Measurements from ENCODE around the gene DTX1.
A peak's percentile ranks its signal among the peaks of the same experiment; 100 is the strongest.

Gene DTX1

DNA sequence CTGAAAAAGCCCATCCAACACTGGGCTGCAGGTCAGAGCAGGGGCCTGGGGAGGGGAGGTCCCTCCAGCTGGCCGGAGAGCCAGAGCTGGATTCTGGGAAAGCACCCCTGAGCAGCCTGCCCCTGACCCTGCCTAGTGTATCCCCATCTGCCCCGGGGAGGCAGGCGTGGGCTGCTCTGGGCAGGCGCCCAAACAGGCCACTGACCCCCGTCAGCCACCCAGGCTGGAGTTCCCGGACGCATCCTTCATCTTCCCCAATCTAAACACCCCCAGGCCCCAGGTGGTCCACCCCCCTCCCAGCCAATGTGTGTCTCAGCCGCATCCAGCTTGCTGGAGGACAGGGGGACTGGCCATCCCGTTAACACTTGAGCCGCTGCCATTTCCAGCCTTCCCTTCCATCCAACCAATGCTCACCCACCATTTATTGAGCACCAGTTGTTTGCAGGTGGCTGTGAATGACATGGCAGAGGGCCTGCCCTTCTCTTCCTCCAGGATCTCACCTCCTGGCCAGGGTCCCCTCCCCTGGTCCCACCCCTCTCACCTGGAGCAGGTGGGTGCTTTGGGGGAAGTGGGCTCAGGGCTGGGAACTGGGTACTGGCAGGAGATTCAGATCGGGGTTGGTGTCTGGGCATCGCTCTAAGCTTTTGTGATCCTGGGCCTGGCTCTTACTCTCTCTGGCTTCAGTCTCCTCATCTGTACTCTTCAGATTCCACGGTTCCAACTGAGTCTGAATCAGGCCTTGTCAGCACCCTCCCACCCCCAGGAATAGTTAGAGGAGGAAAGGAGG is 743 bp upstream of the DTX1 start:
- DNase-seq: no peak

DNA sequence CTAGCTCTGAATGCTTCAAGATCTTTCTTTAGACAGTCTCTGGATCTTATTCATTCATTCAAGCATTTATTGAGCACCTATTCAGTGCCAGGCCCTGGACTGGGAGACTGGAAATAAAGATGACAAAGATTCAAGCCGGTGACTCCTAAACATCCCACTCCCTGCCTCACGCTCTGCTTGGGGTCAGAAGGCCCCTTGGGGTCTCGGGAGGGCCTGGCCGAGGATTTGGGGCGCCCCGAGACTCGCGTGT is 224 bp upstream of the DTX1 start:
- no peak for DNase-seq

DNA sequence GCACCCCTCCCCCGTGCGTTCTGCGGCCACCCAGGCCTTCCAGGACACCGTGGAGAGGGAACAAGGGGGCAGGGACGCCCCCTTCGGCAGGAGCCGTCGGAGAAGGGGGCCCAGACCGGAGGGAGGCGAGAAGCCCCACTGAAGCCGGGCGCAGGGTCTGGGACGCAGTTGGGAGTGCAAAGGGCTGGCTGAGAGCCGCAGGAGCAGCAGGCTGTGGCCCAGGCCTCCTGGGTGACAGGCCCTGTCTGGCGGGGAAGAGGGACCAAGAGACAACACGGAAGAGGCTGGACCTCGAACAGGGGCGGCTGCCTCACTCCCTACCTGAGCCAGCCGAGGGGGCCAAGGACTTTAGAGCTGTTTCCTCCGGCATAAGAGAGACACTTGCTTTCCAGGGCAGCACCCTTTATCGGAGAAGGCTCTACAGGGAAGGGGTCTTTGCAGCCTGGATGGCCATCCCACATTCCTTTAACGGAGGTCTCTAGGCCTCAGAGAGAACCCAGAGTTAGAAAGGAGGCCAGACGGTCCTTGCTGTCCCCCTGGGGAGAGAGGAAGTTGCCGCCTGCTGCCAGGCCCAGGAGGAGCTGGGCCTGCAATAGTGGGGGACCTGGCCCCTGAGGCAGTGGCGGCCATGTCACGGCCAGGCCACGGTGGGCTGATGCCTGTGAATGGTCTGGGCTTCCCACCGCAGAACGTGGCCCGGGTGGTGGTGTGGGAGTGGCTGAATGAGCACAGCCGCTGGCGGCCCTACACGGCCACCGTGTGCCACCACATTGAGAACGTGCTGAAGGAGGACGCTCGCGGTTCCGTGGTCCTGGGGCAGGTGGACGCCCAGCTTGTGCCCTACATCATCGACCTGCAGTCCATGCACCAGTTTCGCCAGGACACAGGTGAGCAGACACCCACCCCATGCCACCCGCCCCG is 1.3 kb downstream of the DTX1 start:
- no peak for DNase-seq

DNA sequence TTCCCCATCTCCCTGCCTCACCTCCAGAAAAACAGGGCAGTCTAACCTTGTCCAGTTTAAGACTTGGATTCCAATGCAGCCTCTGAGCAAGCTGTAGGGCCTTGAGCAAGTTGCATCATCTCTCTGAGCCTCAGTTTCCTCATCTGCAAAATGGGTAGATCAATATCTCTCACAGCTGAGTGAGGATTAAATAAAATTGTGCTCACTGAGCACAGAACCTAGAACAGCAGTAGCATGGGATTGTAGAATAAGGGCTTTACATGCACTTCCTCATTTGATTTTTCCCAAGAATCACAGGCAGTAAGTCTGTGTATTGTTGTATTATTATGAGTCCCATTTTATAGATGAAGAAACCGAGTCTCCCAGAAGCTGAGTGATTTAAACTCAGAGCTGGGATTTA is 2.0 kb downstream of the DTX1 start:
- no peak for DNase-seq

DNA sequence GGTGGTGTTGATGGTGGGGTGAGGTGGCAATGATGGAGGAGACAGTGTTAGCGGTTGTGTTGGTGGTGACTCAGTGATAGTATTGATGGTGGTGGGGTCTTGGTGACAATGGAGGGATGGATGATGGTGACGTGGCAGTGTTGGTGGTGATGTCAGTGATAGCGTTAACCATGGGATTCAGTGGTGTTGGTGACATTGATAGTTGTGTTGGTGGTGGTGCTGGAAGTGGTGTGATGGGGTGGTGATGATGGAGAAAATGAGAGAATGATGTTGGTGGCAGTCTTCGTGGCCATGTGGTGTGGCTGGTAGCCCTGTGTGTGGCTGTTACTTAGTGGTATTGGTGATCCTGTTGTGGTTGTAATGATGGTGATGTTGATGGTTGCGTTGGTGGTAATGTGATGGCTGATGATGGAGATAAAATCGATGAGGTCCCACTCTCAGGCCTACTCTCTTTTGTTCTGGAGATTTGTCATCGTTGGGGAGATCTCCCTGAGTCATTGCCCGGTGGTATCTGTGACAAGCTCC is 2.6 kb downstream of the DTX1 start:
- DNase-seq: no peak

DNA sequence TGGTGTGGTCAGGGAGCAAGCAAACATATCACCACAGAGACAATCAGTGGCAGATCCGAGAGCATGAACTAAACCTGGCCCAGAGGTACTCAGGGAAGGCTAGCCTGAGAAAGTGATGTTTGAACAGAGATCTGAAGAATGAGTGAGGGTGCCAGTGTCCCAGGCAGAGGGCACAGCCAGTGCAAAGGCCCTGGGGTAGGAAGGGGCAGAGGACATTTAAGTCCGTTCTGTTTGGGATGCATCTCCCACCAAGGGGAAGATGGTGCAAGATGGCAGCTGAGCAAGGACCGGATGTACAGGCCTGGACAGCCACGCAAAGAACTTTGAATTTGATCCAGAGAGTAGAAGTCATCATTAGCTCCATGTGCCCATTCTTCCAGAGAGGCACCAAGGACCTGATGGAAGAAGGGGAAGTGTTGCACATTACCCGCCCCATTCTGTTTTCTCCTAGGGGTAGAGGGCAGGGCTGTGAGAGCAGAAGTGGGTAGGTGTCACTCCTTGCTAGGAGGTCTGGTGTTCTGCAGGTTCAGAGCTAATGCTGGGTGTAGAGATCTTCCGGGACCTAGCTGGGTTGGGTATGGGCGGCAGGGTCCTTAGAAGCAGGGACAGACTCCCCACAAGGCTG is 3.9 kb downstream of the DTX1 start:
- no peak for DNase-seq

DNA sequence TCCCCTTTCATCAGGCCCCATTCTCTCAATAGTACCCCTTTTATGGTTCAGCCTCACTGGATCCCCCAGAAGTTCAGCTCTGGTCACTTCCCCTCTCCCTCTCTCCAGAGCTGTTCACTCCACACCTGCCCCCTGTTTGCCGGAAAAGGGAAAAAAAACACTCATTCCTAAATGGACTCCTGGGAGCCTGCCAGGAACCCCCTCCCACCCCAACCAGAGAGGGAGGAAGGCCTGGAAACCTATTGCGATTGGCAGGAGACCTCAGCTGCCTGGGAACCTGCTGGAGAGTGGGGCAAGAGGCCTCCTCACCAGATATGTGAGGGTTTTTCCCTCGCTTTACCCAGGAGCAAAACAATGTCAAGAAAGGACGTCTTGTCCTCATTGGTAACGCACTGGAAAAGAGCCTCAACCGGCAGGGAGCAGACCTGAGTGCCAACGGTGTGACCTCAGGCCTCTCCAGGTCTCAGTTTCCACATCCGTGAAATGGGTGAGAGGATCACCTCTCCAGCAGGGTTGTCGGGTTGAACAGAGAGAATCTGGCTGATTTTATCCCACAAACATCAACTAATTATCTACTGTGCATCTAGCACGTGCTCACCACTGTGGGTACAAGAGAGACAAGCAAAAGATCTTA is 4.6 kb downstream of the DTX1 start:
- no peak for DNase-seq

DNA sequence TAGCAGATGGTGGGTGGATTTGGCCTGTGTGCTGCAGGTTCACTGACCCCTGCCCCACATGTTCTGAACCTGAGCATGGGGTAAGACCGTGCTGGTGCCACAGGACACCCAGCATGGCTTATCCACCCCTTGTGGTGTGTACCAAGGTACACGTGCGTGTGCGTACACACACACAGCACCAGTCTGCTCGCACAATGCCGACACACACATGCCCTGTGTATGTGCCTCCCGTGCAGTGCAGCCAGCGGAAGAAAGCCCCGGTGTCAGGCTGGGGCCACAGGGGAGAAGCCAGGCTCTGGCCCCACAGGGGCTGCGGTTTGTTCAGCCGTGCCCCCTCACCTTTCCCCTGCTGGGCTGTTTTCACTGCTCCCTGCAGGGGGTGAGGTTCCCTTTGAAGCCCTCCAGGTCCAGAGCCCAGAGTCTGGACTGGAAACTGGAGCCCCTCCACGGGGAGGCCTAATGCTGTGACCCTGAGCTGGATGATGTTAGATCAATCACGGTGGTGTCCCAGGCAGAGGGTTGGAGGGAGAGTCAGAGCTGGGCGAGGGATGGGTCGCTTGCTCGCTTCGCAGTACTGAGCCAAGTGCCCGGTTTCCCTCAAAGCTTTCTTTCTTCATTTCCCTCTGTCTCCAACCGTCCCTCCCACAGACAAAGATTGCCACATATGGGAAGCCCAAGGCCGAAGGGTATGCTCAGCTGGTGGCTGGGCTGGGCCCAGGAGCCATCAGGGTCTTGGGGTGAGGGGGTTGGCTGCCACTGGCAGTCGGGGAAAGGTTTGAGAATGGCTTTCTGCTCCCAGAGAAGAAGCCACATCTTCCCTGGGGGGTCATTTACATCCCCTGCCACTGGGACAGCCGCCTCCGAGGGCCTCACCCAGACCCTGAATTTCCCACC is 6.2 kb downstream of the DTX1 start:
- no peak for DNase-seq

DNA sequence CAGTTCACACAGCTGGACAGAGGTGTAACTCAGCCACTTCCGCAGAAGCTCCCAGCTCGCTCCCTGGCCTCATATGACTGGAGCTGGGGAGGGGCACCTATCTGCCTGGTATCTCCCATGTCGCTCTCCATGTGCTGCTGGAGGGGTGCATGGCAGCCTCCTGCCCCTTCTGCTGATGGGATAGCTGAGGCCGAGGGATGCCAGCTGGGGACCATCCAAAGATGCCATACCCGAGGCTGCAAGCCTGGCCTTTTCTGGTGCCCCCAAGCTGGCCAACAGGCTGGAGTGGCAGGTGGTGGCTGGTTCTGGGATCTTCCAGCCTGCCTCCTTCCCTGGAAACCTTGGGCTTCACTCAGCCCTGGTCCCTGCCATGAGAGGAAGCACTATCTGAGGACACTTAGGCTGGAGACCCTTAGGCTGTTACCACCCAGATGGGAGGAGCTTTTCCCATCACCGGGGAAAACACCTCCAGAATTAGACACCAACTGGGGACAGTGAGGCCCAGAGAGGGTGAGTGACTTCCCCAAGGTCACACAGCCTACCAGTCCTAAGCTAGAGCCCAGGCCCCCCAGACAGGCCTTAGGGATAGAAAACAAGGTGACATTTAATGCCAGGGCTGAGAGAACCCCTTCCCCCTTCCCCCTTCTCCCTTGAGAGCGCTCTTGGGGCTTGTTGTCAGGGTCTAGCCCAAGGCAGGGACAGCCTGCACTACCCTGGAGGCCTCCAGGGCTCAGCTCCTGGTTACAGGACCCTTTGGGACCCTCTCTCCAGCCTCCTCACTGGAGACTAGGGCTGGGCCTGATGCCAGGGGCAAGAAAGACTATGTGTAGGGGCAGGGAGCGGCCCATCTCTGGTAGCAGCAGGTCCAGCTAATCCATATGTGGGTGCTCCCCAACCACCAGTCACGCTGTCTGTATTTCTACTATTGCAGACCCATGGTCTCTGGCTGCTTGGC is 7.1 kb downstream of the DTX1 start:
- no peak for DNase-seq

DNA sequence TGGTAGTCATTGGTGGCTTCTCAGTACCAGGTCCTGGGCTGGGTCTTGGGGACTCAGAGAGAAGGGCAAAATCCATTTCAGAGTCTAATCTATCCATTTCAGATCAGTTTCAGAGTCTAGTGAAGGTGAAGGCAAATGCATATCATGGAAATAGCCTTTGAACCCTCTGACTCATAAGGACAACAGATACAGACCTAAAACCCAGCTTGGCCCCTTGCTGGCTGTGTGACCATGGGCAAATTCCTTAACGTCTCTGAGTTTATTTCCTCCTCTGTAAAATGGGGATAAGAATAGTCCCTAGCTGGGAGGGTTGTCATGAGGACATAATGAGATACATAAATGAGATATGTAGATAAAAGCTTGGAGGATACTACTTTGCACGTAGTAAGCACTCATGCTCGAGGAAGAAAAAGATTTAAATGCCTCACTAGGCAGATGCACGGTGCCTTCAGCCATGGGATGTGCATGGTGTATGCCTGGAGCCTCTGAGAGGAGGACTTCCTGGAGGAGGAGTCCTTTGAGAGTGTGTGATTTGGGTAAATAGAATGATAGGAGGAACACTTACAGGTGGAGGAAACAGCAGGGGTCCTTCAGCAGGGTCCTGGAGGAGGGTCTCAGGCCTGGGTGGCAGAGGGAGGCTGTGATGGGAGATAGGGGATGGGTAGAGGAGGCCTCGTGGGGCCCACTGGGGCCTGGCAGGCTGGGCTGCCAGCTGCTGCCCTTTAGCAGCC is 8.0 kb downstream of the DTX1 start:
- no peak for DNase-seq

DNA sequence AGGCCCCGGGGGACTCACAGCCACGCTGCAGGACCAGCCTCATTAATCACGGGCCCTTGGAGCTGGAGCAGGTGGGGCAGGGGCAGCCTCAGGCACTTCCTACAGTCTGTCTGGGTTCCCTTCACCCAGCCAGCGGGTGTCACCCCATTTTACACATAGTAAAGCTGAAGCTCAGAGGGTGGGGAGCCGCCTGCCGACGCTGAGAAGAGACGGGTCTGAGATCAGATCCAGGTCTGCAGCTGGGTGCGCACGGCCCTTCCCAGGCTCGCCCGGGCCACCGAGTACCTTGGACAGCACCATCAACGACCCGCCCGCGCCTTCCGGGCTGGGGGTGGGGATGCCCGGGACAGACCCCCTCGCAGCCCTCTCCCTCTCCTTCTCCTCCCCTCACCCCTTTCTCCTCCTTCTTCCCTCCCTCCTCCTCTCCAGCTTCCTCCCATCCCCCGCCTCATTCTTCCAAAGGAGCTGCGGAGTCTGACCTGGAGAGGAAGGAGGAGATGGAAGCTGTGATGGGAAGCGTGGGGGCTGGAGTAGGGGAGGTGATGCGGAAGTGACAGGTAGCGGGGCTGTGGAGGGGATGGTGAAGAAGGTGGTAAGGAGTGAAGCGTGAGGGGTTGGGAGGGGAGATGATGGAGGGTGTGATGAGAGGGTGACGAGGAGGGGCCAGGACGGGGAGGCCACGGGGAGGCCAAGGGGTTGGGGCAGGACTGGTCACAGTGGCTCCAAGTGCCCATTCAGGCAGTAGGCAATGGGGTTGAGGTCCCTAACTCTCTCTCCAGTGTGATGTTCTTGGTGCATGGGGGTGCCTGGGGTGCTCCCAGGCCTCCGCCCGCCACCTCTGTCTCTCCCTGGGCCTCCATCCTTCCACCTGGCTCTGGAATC is 8.8 kb downstream of the DTX1 start:
- no peak for DNase-seq

DNA sequence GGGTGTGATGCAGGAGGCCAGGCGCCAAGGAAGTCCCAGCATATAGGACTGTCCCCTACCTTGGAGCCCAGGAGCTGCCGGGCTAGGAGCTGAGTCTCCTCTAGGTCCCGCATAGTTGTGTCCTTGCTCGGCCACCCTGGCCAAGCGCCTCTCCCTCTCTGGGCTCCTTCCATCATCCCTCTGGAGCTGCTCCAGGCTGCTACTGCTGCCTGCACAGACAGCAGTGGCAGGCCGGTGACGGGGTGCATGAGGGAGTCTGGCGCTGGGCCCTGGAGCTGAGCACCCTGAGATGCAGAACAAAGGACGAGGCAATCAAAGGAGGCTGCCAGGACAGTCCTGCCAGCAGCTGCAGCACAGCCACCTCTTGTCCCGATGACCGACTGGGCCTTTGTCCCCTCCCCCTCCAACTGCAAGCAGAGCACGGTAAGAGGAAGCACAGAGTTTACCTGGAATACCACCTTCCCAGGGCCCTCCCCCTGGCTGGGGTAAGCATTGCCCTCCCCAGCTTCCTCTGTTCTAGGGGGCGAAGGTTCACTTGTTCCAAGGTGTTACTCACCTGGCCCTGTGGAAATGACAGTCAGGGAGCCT is 10.4 kb downstream of the DTX1 start:
- no peak for DNase-seq

DNA sequence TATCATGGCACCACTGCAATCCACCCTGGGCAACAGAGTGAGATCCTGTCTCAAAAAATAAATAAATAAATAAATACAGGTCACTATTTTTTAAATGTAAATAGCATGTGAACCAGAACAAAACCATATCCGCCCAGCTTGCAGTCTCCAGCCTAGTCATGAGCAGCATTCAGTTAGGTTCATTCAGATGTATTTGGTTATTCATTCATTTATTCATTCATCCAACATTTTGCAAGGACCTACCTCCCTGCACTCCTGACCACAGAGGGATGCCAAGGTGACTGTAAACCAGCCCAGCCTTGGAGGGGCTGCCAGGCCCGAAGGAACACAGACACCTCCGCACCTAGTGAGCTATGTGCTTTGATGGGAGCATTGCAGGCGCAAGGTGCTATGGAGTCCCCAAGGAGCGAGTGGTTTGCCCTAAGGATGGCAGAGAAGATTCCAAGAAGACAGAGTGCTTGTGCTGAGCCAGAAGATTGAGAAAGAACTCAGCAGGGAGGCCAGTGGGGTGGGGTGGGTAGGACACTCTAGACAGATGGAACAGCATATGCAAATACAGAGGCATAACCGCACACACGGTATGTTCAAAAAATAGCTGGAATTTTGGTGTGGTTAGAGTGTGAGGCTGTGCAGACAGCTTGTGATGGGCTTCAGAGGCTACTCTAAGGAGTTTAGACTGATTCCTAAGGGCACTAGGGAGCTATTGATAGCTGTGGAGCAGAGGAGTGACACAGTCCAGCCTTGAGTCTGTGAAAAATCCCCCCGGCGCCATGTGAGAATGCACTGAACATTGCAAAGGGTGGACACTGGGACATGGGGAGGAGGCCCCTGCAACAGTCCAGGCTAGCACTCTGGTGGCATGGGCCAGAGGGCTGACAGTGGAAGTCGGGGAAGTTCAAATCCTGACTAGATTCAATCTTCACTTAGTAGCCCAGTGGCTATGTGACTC is 11.7 kb downstream of the DTX1 start:
- no peak for DNase-seq

DNA sequence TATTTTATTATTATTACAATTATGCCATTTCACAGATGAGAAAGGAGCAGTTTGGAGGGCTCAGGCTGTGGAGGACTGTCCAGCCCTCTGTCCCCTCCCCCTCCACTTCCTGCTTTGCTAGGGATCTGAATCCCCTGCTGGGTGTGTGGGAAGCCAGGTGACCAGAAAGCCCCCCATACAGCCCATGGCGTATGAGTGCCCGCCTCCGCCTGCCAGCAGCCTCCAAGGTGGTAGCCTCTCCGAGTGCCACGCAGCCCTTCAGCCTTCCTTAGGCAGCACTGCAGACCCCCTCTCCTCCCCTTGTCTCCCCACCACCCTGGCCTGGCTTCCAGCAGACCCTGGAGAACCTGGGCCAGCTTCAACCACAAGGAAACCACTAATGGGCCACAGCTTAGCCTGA is 12.6 kb downstream of the DTX1 start:
- DNase-seq: no peak

DNA sequence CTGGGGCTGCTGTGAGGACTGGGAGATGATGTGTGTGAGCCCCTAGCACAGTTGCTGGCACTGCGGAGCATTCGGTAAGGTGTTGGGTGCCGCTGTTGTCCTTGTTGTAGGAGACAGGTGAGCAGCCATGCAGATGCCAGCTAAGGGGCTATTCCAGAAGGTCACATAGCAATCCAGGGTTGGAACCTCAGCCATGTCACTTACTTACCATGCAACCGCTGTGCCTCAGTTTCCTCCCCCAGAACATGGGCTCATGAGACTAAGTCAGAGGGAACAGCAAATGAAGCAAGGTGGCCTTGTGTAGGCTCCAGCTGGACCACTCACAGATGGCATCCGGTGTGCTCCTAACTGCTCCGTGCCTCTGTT is 13.2 kb downstream of the DTX1 start:
- DNase-seq: no peak

DNA sequence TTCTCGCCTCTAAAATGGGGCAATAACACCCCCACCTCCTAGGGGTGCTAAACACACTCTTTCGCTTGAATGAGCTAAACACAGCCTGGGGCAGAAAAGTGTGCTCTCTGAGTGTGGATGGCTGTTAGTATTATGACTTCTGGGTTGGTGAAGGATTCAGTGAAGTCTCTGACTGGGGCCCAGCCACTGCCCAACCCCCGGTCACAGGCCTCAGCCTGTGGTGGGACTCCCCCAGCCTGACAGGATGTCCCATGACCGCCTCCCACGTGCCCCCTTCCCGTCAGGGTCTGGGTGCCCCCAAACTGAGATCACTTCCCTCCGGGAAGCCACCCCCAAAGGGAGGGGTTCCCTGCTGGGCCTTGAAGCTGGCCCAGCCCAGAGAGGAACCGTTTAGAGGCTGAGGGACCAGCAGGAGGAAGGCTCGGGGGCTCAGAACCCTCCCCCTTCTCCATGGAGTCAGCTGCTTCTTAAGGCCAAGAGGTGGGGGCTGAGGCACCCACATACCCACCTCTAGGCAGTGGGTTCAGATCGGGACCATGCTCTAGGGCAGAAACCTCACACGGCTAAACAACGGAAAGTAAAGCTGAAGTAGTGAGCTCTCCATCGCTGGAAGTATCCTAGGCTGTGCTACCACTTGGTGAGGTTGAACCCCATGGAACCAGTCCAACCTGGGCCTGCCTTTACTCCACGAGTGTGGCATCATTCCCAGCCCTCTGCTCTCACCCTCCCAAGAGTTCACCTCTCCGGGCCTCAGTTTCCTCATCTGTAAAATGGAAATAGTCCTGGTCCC is 13.8 kb downstream of the DTX1 start:
- peak; percentile 27 for DNase-seq
